ENCODE data around the gene GALNT9. TPM values are rescaled to one million over a fixed set of nuclear protein-coding genes. Genes with fewer than 3 reads are reported as not detected.

Gene GALNT9
- total and polyA plus RNA-seq, 2 donors (not counting 1 experiment from before 2014, with no cell fraction given) = 0.10 to 2.8 TPM

GRCh38 chr12:132308853-132309595 lies 20.4 kb downstream of the GALNT9 start:
- Histone ChIP-seq H3K4me3 (replicated peaks in 1 of 4; ENCODE audit: control extremely low read depth in 1 of 4, insufficient read depth in 1 of 4, low read depth in 3 of 4, low read length in 4 of 4) (no peak overlapping the region), H3K36me3 (ENCODE audit: control insufficient read depth, insufficient read depth, low read length) (no peaks in the 10 kb centered on the region), H3K27me3 (ENCODE audit: control insufficient read depth, insufficient read depth, low read length) (no peaks in the 10 kb centered on the region), H3K4me2 (ENCODE audit: extremely low read depth, insufficient read depth, low read length) (no peak overlapping the region), H3K4me1 (ENCODE audit: control insufficient read depth, extremely low read depth, insufficient read depth, low read length) (no peaks in the 10 kb centered on the region), H2AFZ (ENCODE audit: low read length) (no peak overlapping the region), H3K9me3 (ENCODE audit: control insufficient read depth, insufficient read depth, low read depth, low read length) (no peaks in the 10 kb centered on the region), H3K9ac (ENCODE audit: insufficient read depth, low read length) (no peak overlapping the region), H3K79me2 (ENCODE audit: control insufficient read depth, insufficient read depth, low read length) (no peaks in the 10 kb centered on the region), H4K20me1 (ENCODE audit: control insufficient read depth, extremely low read depth, insufficient read depth, low read length) (no peaks in the 10 kb centered on the region), H3K27ac (ENCODE audit: insufficient read depth, low read length) (no peak overlapping the region)
- no peak for TF ChIP-seq EZH2 (IDR thresholded peaks at IDR 0.05; ENCODE audit: low read length, missing control alignments)
- no peak for TF ChIP-seq CTCF (conservative IDR thresholded peaks at IDR 0.05 in 1 of 2, IDR thresholded peaks at IDR 0.05 in 1 of 2; ENCODE audit: low read depth in 1 of 2, low read length in 2 of 2)
- DNase-seq (ENCODE audit: low read depth in 2 of 2) = no peak

GRCh38 chr12:132307976-132308852 lies 21.2 kb downstream of the GALNT9 start:
- no peak overlapping the region for H3K4me2 ChIP-seq (ENCODE audit: extremely low read depth, insufficient read depth, low read length)
- no peaks in the 10 kb centered on the region for H4K20me1 ChIP-seq (ENCODE audit: control insufficient read depth, extremely low read depth, insufficient read depth, low read length)
- no peaks in the 10 kb centered on the region for H3K9me3 ChIP-seq (ENCODE audit: control insufficient read depth, insufficient read depth, low read depth, low read length)
- H3K4me1 ChIP-seq (ENCODE audit: control insufficient read depth, extremely low read depth, insufficient read depth, low read length) = no peaks in the 10 kb centered on the region
- H3K36me3 ChIP-seq (ENCODE audit: control insufficient read depth, insufficient read depth, low read length) = no peaks in the 10 kb centered on the region
- no peak overlapping the region for H2AFZ ChIP-seq (ENCODE audit: low read length)
- TF ChIP-seq CTCF (conservative IDR thresholded peaks at IDR 0.05 in 1 of 2, IDR thresholded peaks at IDR 0.05 in 1 of 2; ENCODE audit: low read depth in 1 of 2, low read length in 2 of 2) (no peak), EZH2 (IDR thresholded peaks at IDR 0.05; ENCODE audit: low read length, missing control alignments) (no peak)
- H3K27me3 ChIP-seq (ENCODE audit: control insufficient read depth, insufficient read depth, low read length) = no peaks in the 10 kb centered on the region
- H3K4me3 ChIP-seq (replicated peaks in 1 of 4; ENCODE audit: control extremely low read depth in 1 of 4, insufficient read depth in 1 of 4, low read depth in 3 of 4, low read length in 4 of 4) = no peak overlapping the region
- H3K27ac ChIP-seq (ENCODE audit: insufficient read depth, low read length) = no peak overlapping the region
- no peaks in the 10 kb centered on the region for H3K79me2 ChIP-seq (ENCODE audit: control insufficient read depth, insufficient read depth, low read length)
- no peak overlapping the region for H3K9ac ChIP-seq (ENCODE audit: insufficient read depth, low read length)
- no peak for DNase-seq (ENCODE audit: low read depth in 2 of 2)

GRCh38 chr12:132306885-132307191 lies 22.6 kb downstream of the GALNT9 start:
- no peaks in the 10 kb centered on the region for H3K4me1 ChIP-seq (ENCODE audit: control insufficient read depth, extremely low read depth, insufficient read depth, low read length)
- no peaks in the 10 kb centered on the region for H4K20me1 ChIP-seq (ENCODE audit: control insufficient read depth, extremely low read depth, insufficient read depth, low read length)
- no peak overlapping the region for H2AFZ ChIP-seq (ENCODE audit: low read length)
- H3K9me3 ChIP-seq (ENCODE audit: control insufficient read depth, insufficient read depth, low read depth, low read length) = no peaks in the 10 kb centered on the region
- no peaks in the 10 kb centered on the region for H3K36me3 ChIP-seq (ENCODE audit: control insufficient read depth, insufficient read depth, low read length)
- H3K27me3 ChIP-seq (ENCODE audit: control insufficient read depth, insufficient read depth, low read length) = no peaks in the 10 kb centered on the region
- H3K4me3 ChIP-seq (replicated peaks in 1 of 4; ENCODE audit: control extremely low read depth in 1 of 4, insufficient read depth in 1 of 4, low read depth in 3 of 4, low read length in 4 of 4) = no peak overlapping the region
- no peak overlapping the region for H3K27ac ChIP-seq (ENCODE audit: insufficient read depth, low read length)
- H3K4me2 ChIP-seq (ENCODE audit: extremely low read depth, insufficient read depth, low read length) = no peak overlapping the region
- TF ChIP-seq EZH2 (IDR thresholded peaks at IDR 0.05; ENCODE audit: low read length, missing control alignments) = no peak
- no peak for TF ChIP-seq CTCF (conservative IDR thresholded peaks at IDR 0.05 in 1 of 2, IDR thresholded peaks at IDR 0.05 in 1 of 2; ENCODE audit: low read depth in 1 of 2, low read length in 2 of 2)
- no peak for DNase-seq (ENCODE audit: low read depth in 2 of 2)
- no peak overlapping the region for H3K9ac ChIP-seq (ENCODE audit: insufficient read depth, low read length)
- no peaks in the 10 kb centered on the region for H3K79me2 ChIP-seq (ENCODE audit: control insufficient read depth, insufficient read depth, low read length)
